ENCODE results near the gene UTP11. TPM values are rescaled to one million over a fixed set of nuclear protein-coding genes. Genes with fewer than 3 reads are reported as not detected.
A peak's percentile ranks its signal among the peaks of the same experiment; 100 is the strongest.
"Not testable (repeated sequence)": the region's sequence is repeated elsewhere in the genome, so short reads cannot be mapped to it uniquely, and the experiment has no call there.

UTP11 gene
- total RNA-seq, 1 donor from 2014 or later, result 29.1 TPM

- H3K4me3 ChIP-seq, result no peak overlapping the region
- H3K4me1 ChIP-seq, result peaks cover 22% of the 10 kb centered on the region
- no peaks in the 10 kb centered on the region for H3K27me3 ChIP-seq
- H3K36me3 ChIP-seq, result peaks cover 4% of the 10 kb centered on the region
- no peak for TF ChIP-seq CTCF (IDR thresholded peaks at IDR 0.05)
- DNase-seq (no peak), ATAC-seq (no peak)
- H3K9me3 ChIP-seq, result no peaks in the 10 kb centered on the region
- intact Hi-C loops (cut with DNase I), result no loop called here
- H3K27ac ChIP-seq, result no peak overlapping the region
Measured at GRCh38 chr1:38030596-38031512, 18.3 kb downstream of the UTP11 start.

- Histone ChIP-seq H3K4me3 (no peak overlapping the region), H3K27me3 (no peaks in the 10 kb centered on the region), H3K36me3 (no peaks in the 10 kb centered on the region), H3K4me1 (peaks cover 22% of the 10 kb centered on the region), H3K27ac (no peak overlapping the region), H3K9me3 (no peaks in the 10 kb centered on the region)
- ATAC-seq (peak; percentile 27), DNase-seq (no peak)
- intact Hi-C loops (cut with DNase I), result no loop called here
- no peak for TF ChIP-seq CTCF (IDR thresholded peaks at IDR 0.05)
Measured at GRCh38 chr1:38031513-38031866, 19.0 kb downstream of the UTP11 start.

- H3K27me3 ChIP-seq; intact Hi-C loops (cut with DNase I); ATAC-seq; H3K4me3 ChIP-seq; H3K36me3 ChIP-seq; H3K27ac ChIP-seq; H3K9me3 ChIP-seq; DNase-seq: not testable (repeated sequence)
- H3K4me1 ChIP-seq, result peaks cover 22% of the 10 kb centered on the region
Measured at GRCh38 chr1:38032992-38033391, 20.5 kb downstream of the UTP11 start.

- intact Hi-C loops (cut with DNase I), result no loop called here
- H3K27me3 ChIP-seq, result peaks cover 8% of the 10 kb centered on the region
Measured at GRCh38 chr1:38034871-38035270, 22.3 kb downstream of the UTP11 start.

GRCh38 chr1:38037221-38037939 lies 24.8 kb downstream of the UTP11 start:
- intact Hi-C loops (cut with DNase I), result no loop called here
- DNase-seq (peak; percentile 49), ATAC-seq (peak; percentile 33)
- Histone ChIP-seq H3K9me3 (no peaks in the 10 kb centered on the region), H3K4me1 (no peaks in the 10 kb centered on the region), H3K36me3 (no peaks in the 10 kb centered on the region), H3K4me3 (no peak overlapping the region), H3K27ac (no peak overlapping the region), H3K27me3 (peaks cover 28% of the 10 kb centered on the region)
- TF ChIP-seq CTCF (IDR thresholded peaks at IDR 0.05), result peak; percentile 23

More at GRCh38 chr1:38034871-38035270, 22.3 kb downstream of the UTP11 start:
- Histone ChIP-seq H3K4me1 (peaks cover 12% of the 10 kb centered on the region), H3K9me3 (no peaks in the 10 kb centered on the region), H3K36me3 (no peaks in the 10 kb centered on the region), H3K4me3 (no peak overlapping the region), H3K27ac (no peak overlapping the region)
- ATAC-seq (no peak), DNase-seq (peak; percentile 35)
- no peak for TF ChIP-seq CTCF (IDR thresholded peaks at IDR 0.05)

- H3K27me3 ChIP-seq, result peaks cover 42% of the 10 kb centered on the region
- ATAC-seq, result no peak
- H3K27ac ChIP-seq, result no peak overlapping the region
- DNase-seq, result peak; percentile 40
- H3K9me3 ChIP-seq, result no peaks in the 10 kb centered on the region
- no peak for TF ChIP-seq CTCF (IDR thresholded peaks at IDR 0.05)
- intact Hi-C loops (cut with DNase I), result no loop called here
- H3K36me3 ChIP-seq, result no peaks in the 10 kb centered on the region
- no peaks in the 10 kb centered on the region for H3K4me1 ChIP-seq
- no peak overlapping the region for H3K4me3 ChIP-seq
Measured at GRCh38 chr1:38038861-38039260, 26.3 kb downstream of the UTP11 start.
